T-helper 22 cell (primary cell): ENCODE results near the gene PTCHD1.

Experiments used
- DNase-seq: peaks from one replicate; pipeline ENCODE4 v3.0.0-alpha.2; 2020; ENCODE audit warnings: low read depth

PTCHD1 gene

DNA sequence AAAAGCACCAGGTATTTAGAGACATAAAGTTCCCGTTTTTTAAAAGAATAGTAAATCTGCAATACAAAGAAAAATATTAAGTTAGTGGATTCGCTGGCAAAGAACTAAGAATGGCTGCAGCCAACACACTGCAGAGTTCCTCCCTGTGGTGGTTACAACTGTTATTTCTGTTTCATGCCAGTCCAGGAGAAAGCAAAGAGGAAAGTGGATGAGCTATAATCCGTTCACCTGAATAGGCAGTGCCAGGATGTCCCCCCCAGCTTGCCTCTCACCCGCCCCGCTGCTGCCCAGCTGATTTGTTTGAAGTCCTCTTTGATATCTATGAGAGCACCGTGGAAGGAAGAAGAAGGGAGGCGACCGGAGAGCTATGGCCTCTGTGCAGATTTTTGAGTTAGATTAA, 63.9 kb downstream of the PTCHD1 start:
- DNase-seq, result no peak

DNA sequence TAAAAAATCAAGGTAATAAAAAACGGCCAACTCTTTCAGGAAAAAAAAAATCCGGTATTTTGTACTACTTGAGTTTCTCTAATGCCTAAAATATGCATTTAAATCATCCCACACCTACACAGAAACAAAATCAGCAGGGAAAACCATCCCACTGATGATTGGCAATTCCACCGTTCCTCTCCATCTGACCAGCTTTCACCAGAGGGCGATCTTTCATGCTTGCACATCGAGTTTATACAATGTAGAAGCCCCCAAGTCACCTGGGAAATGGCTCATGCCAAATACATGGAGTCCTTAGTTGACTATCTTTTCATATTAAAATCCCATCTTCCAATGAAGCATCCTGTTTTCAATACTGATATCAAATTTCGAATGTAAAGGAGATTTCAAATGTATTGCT, 69.2 kb downstream of the PTCHD1 start:
- no peak for DNase-seq

DNA sequence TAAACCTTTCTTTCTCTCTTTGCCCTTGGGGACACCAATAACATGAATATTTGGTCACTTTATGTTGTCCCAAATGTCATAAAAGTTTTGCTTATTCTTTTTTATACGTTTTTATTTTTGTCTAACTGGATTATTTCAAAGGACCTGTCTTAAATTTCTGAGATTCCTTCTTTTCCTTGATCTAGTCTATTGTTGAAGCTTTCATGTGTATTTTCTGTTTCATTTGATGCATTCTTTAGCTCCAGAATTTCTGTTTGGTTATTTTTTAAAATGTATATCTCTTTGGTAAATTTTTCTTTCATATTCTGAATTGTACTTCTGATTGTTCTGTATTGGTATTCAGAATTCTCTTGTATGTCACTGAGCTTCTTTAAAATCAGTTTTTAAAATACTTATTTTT, 88.3 kb downstream of the PTCHD1 start:
- no peak for DNase-seq

DNA sequence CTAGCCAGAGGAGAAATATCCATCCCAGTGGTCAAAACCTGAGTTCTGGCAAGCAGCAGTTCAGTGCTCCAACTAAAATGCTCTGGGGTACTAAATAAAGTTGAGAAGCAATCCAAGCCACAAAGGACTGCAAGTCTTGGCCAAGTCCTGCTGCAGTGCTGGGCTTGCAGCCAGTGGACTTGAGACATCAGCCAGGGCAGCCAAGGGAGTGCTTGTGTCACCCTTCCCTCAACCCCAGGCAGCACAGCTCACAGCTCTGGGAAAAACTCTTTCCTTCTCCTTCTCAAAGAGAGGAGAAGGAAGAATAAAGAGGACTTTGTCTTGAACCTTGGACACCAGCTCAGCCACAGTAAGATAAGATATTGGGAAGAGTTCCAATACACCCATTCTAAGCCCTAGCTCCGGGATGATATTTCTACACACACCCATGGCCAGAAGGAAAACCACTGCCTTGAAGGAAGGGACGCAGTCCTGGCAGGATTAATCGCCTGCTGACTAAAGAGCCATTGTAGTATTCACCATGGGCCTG, 99.8 kb downstream of the PTCHD1 start:
- DNase-seq, result no peak

DNA sequence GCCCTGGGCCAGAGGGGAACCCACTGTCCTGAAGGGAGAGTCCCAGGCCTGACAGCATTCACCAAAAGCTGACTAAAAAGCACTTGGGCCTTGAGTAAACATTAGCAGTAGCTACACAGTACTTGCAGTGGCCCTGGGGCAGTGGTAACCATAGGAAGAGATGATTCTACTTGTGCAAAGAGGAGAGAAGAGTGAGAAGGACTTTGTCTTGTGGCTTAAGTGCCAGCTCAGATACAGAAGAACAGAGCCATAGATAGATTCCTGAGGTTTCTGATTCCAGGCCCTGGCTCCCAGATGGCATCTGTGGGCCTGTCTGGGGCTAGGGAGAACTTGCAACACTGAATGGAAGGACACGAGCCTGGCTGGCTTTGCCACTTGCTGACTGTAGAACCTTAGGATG, 100.5 kb downstream of the PTCHD1 start:
- no peak for DNase-seq

DNA sequence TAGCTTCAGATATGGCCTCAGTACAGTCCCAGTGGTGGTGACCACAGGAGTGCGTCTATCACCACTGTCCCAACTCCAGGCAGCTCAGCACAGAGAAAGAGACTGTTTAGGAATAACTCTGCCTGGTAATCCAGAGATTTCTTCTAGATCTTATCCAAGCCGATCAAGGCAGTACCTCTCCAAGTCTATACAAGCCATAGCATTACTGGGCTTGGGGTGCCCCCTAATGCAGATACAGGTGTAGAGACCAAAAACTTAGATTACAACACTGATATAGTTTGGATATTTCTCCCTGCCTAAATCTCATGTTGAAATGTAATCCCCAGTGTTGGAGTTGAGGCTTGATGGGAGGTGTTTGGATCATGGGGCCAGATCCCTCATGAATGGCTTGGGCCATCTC, 100.9 kb downstream of the PTCHD1 start:
- no peak for DNase-seq

DNA sequence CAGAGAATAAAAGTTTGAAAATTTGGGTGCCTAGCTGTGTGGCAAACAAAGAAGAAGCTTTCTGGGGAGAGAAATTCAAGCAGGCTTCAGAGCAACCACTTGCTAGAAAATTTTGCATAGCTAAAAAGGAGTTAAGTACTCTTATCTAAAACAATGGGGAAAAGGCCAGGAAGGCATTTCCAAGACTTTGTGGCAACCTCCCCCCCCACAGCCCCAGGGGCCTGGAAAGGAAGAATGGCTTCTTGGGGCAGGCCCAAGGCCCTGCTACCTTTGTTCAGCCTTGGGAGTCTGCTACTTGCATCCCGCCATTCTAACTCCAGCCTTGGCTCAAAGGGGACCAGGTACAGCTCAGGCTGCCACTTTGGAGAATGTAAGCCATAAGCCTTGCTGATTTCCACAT, 102.2 kb downstream of the PTCHD1 start:
- no peak for DNase-seq

DNA sequence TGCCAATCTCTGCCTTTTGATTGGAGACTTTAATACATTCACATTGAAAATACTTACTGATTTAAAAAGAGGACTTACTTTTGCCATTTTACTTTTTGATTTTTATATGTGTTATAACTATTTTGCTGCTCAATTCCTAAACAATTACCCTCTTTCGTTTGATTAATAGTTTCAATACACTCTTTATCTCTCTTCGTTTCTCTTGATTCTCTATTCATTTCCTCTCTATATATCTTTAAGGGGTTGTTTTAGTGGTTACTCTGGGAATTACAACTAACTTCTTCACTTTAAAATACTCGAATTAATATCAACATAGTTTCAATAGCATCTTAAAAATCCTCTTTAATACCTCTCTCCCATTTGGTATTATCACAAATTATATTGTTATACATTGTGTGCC, 116.6 kb downstream of the PTCHD1 start:
- no peak for DNase-seq
